Erythroblast (primary cell): ENCODE results near the gene NBPF9.
A peak's percentile ranks its signal among the peaks of the same experiment; 100 is the strongest.
"Not testable (repeated sequence)": the region's sequence is repeated elsewhere in the genome, so short reads cannot be mapped to it uniquely, and the experiment has no call there.

Experiments used
- DNase-seq, 2 experiments: peaks; one replicate each; lab custom pipeline; 2025; lab: John Stamatoyannopoulos, UW

NBPF9 gene

GRCh38 chr1:149103109-149104081 lies at the start of gene NBPF9:
Gene NBPF9, minus strand, starts transcription at chr1:149103551. Its CDS starts 21,412 bp downstream, at chr1:149082139.
- peak; percentile 51 to 63 for DNase-seq

- DNase-seq: not testable (repeated sequence)
These were observed 46.6 kb upstream of the NBPF9 start for GRCh38 chr1:149149909-149150308.

GRCh38 chr1:149137585-149137984 lies 34.2 kb upstream of the NBPF9 start:
- not testable (repeated sequence) for DNase-seq

- not testable (repeated sequence) for DNase-seq
These were observed 27.6 kb upstream of the NBPF9 start for GRCh38 chr1:149130938-149131337.

- not testable (repeated sequence) for DNase-seq
These were observed 25.9 kb upstream of the NBPF9 start for GRCh38 chr1:149129245-149129644.

- DNase-seq: not testable (repeated sequence)
These were observed 23.3 kb upstream of the NBPF9 start for GRCh38 chr1:149126555-149127145.

- peak; percentile 42 to 48 for DNase-seq
These were observed 20.9 kb upstream of the NBPF9 start for GRCh38 chr1:149123948-149124926.

- not testable (repeated sequence) for DNase-seq
These were observed 9.5 kb upstream of the NBPF9 start for GRCh38 chr1:149112828-149113227.

GRCh38 chr1:149110343-149110742 lies 7.0 kb upstream of the NBPF9 start:
- DNase-seq: not testable (repeated sequence)

GRCh38 chr1:149102574-149102973 lies 777 bp downstream of the NBPF9 start:
- DNase-seq: not testable (repeated sequence)

GRCh38 chr1:149098276-149098675 lies 5.1 kb downstream of the NBPF9 start:
- DNase-seq: not testable (repeated sequence)

- not testable (repeated sequence) for DNase-seq
These were observed 10.2 kb downstream of the NBPF9 start for GRCh38 chr1:149093155-149093554.

GRCh38 chr1:149075505-149076127 lies 27.7 kb downstream of the NBPF9 start:
- not testable (repeated sequence) for DNase-seq

- DNase-seq: not testable (repeated sequence)
These were observed 38.7 kb downstream of the NBPF9 start for GRCh38 chr1:149064611-149065010.

GRCh38 chr1:149043056-149043455 lies 60.3 kb downstream of the NBPF9 start:
- not testable (repeated sequence) for DNase-seq

GRCh38 chr1:149033916-149034315 lies 69.4 kb downstream of the NBPF9 start:
- DNase-seq: not testable (repeated sequence)

GRCh38 chr1:149024327-149024726 lies 79.0 kb downstream of the NBPF9 start:
- DNase-seq: not testable (repeated sequence)

- DNase-seq: not testable (repeated sequence)
These were observed 84.8 kb downstream of the NBPF9 start for GRCh38 chr1:149018577-149018976.

- not testable (repeated sequence) for DNase-seq
These were observed 86.7 kb downstream of the NBPF9 start for GRCh38 chr1:149016626-149017025.

GRCh38 chr1:149015522-149015921 lies 87.8 kb downstream of the NBPF9 start:
- DNase-seq: not testable (repeated sequence)

- not testable (repeated sequence) for DNase-seq
These were observed 89.8 kb downstream of the NBPF9 start for GRCh38 chr1:149013513-149013912.
